ENCODE results near the gene CNPY4.

CNPY4 gene

DNA sequence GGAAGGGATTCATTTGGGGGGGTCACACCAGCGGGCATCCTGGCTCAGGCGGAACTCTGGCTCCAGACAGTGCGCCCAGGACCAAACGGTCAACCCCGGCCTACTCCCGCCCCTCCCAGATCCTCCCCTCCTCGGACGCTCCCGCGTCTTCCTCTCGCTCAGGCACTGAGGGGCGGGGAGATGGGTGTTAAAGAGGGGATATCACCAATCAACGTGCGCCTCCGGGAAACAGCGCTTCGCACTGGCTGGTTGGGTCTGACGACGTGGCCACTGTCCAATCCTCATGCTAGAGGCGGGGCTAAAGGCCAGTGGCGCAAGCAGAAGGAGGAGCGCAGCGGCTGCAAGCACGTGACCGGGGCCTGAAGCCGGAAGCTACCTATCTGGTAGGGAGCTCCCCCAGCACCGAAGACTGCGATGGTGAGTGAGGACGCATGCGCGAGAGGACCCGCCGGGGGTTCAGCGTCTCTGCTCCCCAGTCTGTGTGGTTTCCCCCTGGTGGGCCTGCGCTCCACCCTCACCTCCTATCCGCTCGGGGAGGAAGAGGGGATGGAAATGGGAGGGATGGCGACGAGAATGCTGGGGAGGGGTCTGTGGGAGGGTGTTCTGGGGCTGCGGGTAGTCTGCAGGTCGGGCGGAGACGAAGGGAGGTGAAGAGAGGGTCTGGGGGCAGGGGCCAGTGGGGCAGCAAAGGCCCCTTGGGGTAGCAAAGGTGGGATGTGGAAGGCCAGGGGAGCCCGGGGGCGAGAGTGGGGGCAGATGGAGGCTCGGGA, 29.3 kb downstream of the CNPY4 start, which contains the start of gene LAMTOR4:
Gene LAMTOR4 (plus strand): TSS at position 360 of the 770 bp plus-strand sequence. CDS start 55 bp downstream, at position 415.
- peak; percentile 95 for DNase-seq (ENCODE audit: low spot score)

DNA sequence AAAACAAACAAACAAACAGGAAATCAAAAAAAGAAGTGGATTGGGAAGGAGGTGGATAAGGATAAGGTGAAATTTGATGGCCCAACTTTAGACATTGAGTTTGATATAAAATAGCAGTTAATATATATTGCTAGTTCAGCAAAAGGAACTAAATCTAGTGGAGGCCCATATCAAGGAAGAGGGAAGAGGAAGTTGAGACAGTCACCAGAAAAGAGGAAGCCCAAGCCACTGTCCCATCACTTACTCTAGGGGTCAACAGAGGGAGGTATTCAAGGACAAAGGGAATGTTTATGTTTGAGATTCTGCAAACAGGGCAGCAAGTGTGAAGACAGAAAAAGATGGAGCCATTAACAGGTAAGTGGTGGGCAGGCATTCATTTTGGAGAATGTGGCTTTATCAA, 33.0 kb downstream of the CNPY4 start:
- no peak for DNase-seq (ENCODE audit: low spot score)

DNA sequence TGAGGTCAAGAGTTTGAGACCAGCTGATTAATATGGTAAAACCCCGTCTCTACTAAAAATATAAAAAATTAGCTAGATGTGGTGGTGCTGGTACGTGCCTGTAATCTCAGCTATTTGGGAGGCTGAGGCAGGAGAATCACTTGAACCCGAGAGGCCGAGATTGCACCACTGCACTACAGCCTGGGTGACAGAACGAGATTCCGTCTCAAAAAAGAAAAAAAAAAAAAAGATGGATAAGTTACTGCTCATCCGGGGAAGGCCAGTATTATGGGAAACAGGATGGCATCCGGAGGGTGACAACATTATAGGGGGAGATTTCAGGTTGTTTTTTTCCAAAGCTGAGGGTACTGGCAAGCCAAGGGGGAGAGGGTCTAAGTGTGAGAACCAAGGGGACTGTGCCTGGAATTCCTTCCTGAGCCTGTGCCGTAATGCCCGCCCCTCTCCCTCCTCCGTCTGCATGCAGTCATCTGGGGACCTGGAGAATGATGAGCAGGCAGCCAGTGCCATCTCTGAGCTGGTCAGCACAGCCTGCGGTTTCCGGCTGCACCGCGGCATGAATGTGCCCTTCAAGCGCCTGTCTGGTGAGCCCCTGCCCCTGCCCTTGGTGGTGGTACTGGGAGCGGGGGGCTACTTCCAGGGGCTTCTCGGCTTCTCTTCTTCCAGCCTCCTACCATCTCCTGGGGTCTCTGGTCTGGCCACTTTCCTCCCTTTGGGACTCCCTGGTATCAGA, 33.7 kb downstream of the CNPY4 start:
- DNase-seq (ENCODE audit: low spot score): no peak

DNA sequence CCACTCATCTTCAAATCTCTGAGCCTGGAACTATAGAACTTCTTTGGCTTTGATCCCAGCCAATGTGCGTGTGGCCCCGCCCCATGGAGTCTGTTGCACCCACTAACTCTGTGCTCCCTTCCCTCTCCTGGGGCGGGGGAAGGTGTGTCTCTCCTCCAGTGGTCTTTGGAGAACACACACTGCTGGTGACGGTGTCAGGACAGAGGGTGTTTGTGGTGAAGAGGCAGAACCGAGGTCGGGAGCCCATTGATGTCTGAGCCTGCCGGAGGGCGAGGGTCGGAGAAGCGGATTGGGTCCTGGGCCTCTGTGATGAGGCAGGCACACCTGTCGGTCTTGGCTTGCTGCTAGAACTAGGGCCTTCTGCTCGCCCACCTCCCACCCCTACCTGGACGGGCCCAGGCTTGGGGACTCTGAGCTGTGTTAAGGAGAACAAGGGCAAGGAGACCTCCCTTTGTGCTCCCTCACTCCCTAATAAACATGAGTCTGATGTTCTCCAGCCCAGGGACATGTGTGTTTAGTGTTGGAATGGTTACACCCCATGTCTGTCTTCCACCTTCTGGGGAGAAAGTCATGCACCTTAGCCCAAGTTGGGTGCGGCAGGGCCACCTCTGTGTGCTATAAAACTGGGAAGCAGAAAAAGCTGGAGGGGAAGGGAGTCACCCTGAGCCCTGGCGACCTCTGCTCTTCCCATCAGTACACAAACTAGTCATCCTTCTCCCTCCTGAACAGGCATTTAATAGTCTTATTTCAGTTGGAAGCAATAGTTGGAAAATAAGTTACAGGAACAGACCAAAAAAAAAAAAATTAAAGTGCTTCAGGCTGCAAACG, 34.5 kb downstream of the CNPY4 start:
- no peak for DNase-seq (ENCODE audit: low spot score)

DNA sequence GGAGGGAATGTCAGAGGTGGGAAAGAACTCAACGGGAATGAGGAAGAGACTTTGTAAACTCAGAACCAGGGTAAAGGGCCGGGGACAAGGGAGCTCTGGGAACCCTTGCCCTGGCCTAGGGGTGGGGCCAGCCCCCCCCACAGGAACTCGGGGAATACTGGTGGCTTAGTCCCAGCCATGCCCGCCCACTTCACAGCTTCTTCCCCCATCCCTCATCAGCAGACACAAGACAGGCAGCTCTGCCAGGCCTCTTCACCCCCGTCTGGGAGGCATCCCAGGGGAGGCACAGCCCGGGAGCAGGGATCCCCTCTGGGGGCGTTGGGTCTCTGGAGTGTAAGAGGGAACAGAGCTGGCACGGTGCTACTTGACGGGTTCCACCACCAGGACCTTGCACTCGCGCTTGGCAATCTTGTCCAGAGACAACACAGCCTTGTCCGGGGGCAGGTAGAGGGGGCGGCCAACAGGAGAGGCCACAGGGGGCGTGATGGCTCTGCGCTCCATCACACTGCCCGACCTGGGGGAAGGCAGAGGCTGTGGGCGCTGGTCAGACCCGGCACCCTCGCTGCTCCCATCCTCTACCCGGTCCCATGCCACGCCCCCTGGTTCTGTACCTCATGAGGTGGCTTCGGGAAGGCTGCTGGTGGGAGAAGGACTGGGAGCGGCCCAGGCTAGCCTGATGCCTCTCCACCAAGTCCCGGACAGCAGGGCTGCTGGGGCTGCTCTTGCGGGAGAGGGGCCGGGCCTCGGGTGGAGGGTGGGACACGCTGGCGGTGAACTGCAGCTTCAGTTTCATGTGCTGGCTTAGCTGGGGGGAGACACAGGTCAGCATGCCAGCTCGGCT, 35.4 kb downstream of the CNPY4 start:
- DNase-seq (ENCODE audit: low spot score): no peak

DNA sequence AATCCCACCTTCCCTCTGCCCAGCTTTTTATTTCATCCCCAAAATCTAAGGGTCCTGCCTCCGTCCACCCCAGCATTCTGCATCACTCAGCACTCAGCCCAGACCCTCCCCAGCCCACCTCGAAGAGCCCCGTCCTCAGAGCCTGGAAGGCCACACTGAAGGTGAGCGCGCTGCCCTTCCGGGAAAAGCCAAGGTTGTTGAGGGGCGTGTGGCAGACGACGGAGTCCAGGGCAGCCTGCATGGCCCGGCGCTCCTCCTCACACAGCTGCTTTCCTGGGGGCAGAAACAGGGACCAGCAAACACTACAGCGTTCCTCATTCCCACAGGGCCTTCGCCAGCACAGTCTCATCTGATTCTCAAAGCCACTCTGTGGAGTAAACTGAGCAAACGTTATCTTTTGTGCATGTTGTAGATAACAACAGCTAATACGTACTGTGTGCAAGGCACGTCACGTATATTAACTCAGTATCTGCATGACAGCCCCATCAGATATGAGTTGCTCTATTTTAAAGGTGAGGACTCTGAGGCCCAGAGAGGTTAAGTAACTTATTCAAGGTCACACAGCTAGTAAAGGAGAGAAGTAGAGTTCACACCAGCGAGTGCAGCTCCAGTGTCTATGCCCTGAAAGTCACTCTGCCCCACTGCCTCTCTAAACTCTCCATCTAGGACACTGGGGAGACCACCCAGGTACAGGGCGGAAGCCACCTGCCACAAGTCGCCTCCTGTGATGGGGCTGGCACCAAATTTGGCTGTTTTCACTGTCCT, 36.3 kb downstream of the CNPY4 start:
- no peak for DNase-seq (ENCODE audit: low spot score)

DNA sequence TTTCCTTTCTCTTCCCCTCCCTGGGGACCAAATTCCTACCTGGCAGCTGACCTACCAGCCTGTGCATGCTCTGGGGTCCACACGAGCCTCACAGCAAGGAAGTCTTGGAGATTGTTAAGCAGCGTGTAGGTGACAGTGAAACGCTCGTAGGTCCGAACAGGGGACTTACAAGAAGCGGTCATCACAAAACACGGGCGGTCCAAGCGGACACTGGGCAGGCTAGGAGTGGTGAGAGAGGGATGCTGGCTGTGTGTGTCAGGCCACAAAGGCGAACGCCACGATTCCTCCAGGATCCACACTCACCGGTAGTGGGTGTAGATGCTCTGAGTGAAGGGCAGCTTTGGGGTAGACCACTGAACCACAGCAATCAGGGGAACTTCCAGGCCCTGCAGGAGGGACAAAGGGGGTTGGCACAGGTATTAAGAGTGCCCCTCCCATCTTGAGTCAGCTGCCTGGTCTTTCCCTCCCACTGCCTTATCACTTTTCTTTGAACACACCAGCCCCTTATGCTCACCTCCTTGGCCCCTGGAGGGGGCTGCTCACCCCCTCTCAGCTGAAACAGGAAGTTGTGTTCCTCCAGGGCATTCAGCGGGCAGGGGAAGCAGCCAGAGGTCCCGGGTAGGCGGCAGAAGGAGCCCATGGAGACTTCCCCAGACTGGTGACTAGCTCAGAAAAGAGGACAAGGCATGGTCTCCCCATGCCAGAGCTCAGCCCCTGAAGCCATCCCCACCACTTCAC, 37.1 kb downstream of the CNPY4 start:
- DNase-seq (ENCODE audit: low spot score): no peak

DNA sequence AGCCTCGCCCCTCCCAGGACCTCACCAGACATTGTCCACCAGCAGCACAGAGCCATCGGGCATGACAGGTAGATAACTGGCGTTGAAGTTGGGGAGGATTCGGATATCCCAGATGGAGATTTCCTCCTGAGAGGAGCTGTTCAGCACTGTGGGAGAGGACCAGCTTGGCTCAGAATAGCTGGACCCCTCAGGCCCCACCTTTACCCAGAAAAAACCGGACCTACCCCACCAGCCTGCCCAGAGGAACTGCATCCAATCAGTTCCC, 37.6 kb downstream of the CNPY4 start:
- no peak for DNase-seq (ENCODE audit: low spot score)

DNA sequence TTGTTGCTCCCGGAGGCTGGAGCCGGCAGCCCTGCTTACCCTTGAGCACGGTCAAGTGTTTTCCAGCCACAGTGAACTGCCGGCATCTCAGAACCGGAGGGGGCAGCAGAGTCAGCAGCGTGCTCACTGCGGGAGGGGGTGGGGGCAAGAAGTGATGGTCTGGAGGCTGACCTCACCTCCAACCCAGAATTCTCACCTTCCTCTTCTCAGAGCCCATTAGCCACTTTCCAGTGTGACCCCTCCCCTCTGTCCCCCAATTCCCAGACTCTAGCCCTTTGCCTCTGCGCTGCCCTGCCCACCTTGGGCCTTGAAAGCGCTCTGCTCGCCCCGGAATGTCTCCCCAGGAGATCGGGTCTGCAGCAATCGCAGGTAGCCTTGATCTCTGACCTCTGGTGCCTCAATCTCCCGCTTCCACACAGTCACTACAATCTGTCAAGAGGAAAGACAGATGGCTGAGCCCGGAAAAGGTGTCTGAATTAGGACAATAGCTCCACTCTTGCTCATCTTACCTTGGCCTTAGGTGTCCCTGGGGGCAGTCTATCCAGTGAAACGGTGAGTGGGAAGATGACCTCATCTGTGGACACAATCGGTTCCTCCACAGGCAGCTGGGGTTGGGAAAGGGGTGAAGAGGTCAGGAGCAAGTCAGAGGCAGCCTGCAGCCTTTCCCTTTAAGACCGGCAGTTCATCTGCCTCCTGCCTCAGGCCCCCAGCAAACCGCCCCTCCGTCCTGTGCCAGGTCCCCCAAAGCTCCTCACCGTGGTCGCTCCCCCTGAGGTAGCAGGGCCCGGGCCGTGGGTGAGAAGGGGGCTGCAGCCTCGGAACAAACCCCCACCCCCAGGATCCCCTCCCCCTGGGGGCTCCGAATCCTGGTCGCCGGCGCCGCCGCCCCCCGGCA, 38.1 kb downstream of the CNPY4 start:
- DNase-seq (ENCODE audit: low spot score): peak; percentile 87

DNA sequence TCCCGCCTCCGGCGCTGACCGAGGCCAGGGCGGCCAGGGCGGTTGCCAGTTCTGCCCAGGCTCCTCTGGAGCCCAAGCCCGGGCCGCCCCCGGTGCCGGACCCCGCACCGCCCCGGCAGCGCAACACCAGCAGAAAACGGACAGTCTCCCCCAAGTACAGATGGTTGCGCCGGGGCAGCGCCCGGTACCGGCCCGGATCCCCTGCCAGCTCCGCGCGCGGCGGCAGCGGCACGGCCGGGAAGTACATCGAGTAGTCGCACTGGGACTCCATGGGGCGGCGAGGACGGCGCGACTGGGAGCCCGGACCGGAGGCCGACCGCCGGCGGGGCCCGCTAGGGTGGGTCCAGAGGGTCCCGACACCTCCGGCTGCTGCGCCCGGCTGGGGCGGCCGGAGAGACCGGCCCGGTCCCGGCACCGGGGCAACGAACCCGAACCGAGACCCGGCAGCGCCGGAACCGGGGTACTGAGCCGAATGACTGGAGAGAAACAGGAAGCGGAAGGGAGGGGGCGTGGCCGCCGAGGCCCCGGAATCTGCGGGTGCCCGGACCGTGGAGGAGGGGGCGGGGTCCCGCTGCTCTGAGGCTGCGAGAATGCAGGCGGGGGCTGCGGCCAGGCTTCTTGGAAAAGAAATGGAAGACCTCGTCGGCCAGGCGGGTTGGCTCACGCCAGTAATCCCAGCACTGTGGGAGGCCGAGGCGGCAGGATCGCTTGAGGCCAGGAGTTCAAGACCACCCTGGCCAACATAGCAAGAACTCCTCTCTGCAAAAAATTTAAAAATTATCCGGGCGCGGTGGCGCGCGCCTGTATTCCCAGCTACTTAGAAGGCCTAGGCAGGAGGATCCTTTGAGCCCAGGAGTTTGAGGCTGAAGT, 39.0 kb downstream of the CNPY4 start, which contains the start of gene TRAPPC14:
Gene TRAPPC14 (minus strand): TSS at position 495 of the 870 bp plus-strand sequence. CDS start 224 bp downstream, at position 271.
- peak; percentile 97 for DNase-seq (ENCODE audit: low spot score)

DNA sequence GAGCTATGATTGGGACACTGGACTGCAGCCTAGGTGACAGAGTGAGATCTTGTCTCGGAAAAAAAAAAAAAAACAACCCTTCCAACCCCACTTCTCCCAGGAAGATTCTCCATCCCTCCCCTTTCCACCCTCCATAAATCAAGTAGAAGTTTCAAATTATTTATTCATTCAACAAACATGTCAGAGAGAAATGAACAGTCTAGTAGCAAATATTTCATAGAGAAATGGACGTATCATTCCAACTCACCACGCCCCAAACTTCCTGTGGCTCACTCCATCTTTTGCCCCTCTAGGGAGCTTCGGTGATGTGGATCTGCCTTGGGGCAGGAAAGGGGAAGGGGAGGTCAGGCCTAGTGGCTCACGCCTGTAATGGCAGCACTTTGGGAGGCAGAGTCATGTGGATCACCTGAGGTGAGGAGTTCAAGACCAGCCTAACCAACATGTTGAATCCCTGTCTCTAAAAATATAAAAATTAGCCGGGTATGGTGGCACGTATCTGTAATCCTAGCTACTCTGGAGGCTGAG, 39.7 kb downstream of the CNPY4 start:
- no peak for DNase-seq (ENCODE audit: low spot score)

DNA sequence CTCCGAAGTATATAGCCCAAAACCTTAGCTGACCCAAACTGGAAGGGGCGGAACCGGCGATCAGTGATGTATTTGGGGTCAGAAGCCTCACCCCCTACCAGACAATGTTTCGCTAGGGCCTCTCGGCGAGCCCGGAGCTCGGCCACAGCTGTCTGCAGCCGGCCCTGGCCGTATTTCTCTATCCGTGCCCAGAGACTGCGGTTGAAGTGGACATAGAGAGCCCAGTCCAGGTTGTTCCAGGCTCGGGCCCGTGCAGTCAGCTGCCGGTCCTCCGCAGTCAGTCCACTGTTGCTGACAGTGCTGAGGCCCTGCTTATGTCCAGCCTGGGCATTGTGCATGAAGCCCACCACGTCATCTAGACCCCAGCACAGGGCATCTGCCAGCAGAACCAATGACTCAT, 40.6 kb downstream of the CNPY4 start:
- no peak for DNase-seq (ENCODE audit: low spot score)

DNA sequence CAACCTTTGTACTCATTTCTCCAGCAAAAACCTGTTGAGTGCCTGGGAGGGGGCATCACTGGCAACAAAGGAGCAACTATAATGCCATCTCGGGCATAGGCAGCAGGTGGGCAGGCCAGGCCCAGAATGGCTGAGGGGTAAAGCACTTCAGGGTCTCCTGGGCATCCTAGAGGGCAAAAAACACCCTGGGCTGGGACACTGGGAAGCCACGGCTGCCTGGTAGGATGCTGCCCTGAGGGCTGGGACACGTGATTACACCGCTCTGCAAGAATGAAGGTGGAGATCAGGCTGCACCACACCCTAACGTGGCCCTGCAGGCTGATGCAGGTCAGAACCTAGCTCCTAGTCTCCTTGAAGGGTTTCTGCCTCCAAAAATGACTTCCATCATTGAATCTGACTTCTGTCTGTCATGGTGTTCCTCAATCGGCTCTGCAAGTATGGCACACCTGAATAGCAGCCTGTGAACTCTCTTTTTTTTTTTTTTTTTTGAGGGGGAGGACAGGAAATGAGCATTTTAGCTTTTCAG, 43.6 kb downstream of the CNPY4 start:
- DNase-seq (ENCODE audit: low spot score): no peak

DNA sequence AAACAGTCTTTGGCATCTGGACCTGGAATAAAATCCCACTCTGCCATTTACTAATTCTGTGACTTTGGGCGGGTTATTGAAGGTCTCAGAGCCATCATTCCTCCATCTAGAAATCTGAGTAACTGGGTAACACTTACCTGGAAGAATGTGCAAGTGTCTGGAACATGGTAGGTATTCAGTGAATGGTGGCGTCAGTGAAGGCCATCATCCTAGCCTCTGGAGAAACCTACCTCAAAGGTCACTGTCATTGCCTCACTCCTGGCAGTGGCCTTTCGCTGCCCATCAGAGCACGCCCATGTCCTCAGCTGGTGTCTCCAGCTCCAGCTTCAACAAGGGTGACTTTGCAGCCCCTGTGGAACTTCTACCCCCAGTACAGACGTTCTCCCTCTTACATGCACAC, 44.4 kb downstream of the CNPY4 start:
- DNase-seq (ENCODE audit: low spot score): no peak

DNA sequence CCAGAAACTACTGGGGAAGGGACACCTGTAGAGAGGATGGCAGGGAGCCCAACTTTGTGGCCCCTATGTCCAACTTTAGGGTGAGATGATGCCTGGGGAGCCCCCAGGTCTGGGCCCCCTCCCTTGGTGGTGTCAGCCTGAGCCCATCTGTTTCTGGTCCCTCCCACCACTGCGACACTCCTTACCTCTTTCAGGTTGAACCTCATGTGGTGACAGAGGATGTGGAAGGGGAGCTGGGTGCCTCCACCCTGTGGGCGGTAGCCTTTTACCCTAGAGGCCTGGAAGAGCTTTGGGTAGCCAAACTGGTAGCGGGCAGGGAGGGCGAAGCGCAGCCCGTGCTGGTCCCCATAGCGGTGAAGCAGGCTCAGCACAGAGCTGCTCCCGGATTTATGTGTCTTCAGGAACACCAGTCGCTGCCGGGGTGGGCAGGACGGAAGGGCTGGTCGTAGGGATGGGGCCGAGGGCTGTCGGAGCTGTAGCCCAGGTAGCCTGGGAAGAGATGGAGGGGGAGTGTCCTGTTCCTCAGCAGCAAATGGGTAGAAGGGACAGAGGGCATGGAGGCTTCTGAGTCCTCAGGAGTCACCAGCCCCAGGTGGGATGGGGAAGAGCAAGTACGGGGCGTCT, 47.0 kb downstream of the CNPY4 start:
- no peak for DNase-seq (ENCODE audit: low spot score)

DNA sequence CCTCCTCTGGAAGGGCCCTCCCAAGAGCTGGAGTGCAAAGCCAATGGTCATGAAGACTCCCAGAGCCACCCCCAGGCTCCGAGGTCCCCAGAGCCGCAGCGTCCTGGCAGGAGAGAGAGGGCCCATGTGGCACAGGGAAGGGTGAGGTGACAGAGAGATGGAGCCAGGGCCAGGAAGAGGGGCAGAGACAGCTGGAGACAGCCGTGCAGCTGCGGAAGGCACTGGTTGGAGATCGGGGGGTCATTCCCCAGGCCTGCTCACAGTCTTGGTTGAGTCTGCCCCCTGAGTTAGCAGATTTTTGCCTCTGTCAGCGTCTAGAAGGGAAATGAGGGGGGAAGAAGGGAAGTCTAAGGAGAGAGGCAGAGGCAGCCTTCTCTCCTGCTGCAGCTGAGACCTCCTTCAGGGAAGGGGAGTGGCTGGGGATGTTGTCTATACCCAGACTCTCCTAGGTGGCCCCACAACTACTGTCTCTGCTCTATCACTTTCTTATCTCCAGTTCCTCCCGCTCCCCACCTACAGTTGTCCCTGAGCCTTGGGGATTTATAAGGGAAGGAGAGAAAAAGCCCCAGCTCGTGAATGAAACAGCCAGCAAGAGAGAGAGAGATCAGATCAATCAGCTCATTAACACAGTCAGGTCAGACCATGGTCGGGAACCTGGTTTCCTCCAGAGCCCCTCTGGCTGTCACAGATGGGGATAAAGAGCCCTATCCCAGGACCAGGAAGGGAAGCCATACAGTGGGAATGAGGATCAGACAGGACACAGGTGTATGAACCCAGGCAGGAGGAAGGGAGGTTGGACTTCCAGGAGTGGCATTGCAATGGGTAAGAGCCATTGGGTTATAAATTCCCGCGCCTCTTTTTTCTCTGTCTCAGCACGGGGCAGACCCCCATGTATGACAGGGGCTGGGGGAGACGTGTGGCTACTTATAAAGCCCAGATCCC, 47.8 kb downstream of the CNPY4 start:
- DNase-seq (ENCODE audit: low spot score): no peak
